Medulla oblongata (tissue), 1 donor: ENCODE measurements around the gene AHNAK2.
A peak's percentile ranks its signal among the peaks of the same experiment; 100 is the strongest.

ENCODE experiments used
- DNase-seq: peaks from one replicate; pipeline ENCODE4 v3.0.0-alpha.2; 2015; ENCODE audit errors: extremely low spot score

Gene AHNAK2

GRCh38 chr14:104939666-104940410, 38.3 kb downstream of the AHNAK2 start:
- peak; percentile 12 for DNase-seq

GRCh38 chr14:104938960-104939359, 39.2 kb downstream of the AHNAK2 start:
- no peak for DNase-seq

- no peak for DNase-seq
Measured at GRCh38 chr14:104938436-104938835, 39.7 kb downstream of the AHNAK2 start.

- DNase-seq = no peak
Measured at GRCh38 chr14:104937694-104938365, 40.3 kb downstream of the AHNAK2 start.

- DNase-seq = no peak
Measured at GRCh38 chr14:104937161-104937560, 41.0 kb downstream of the AHNAK2 start.

GRCh38 chr14:104936361-104937155, 41.6 kb downstream of the AHNAK2 start:
- no peak for DNase-seq

- DNase-seq = no peak
Measured at GRCh38 chr14:104935955-104936354, 42.2 kb downstream of the AHNAK2 start.

- DNase-seq = no peak
Measured at GRCh38 chr14:104935026-104935650, 43.0 kb downstream of the AHNAK2 start.

- DNase-seq = no peak
Measured at GRCh38 chr14:104933746-104934733, 44.1 kb downstream of the AHNAK2 start.

- peak; percentile 72 for DNase-seq
Measured at GRCh38 chr14:104932676-104933631, 45.2 kb downstream of the AHNAK2 start.

GRCh38 chr14:104931771-104932675, 46.2 kb downstream of the AHNAK2 start:
- no peak for DNase-seq

- DNase-seq = no peak
Measured at GRCh38 chr14:104931304-104931770, 46.8 kb downstream of the AHNAK2 start.

GRCh38 chr14:104930526-104931303, 47.5 kb downstream of the AHNAK2 start:
- no peak for DNase-seq

GRCh38 chr14:104929268-104930230, 48.6 kb downstream of the AHNAK2 start:
- DNase-seq = no peak

- no peak for DNase-seq
Measured at GRCh38 chr14:104928391-104929133, 49.6 kb downstream of the AHNAK2 start.

- DNase-seq = no peak
Measured at GRCh38 chr14:104927901-104928300, 50.3 kb downstream of the AHNAK2 start.
